ENCODE measurements around the gene MBD3L5.
"Not testable (repeated sequence)": the region's sequence is repeated elsewhere in the genome, so short reads cannot be mapped to it uniquely, and the experiment has no call there.

- TF ChIP-seq POLR2AphosphoS5 (IDR thresholded peaks at IDR 0.05; ENCODE audit: insufficient read depth, low read depth, low read length); POLR2A (IDR thresholded peaks at IDR 0.05; ENCODE audit: low read depth, low read length); CTCF (IDR thresholded peaks at IDR 0.05; ENCODE audit: extremely low read depth in 1 of 2, insufficient read depth in 1 of 2, low read depth in 1 of 2, low read length in 2 of 2); FOS (IDR thresholded peaks at IDR 0.05; ENCODE audit: borderline replicate concordance, insufficient read depth, low read length): not testable (repeated sequence)
Observed at GRCh38 chr19:7052896-7053295, 22.5 kb downstream of the MBD3L5 start.

Data from endothelial cell of umbilical vein (primary cell).